Nephron progenitor cell (in vitro differentiated cells): ENCODE data around the gene RETREG1.

Source experiments
- DNase-seq: peaks from one replicate; pipeline ENCODE4 v3.0.0; 2021
- H3K27ac Mint-ChIP-seq: 2 replicates; pipeline ENCODE4 v1.8.0; 2021; ENCODE audit warnings: mild to moderate bottlenecking, moderate library complexity, mixed read lengths
- H3K27me3 Mint-ChIP-seq: 2 replicates; pipeline ENCODE4 v1.8.0; 2021; ENCODE audit warnings: mild to moderate bottlenecking, low read depth, mixed read lengths; ENCODE audit not compliant: poor library complexity
- H3K36me3 Mint-ChIP-seq: 2 replicates; pipeline ENCODE4 v1.8.0; 2021; ENCODE audit warnings: low read depth, mixed read lengths
- H3K4me1 Mint-ChIP-seq: 2 replicates; pipeline ENCODE4 v1.8.0; 2021; ENCODE audit warnings: mixed read lengths
- H3K4me3 Mint-ChIP-seq: 2 replicates; pipeline ENCODE4 v1.8.0; 2021; ENCODE audit warnings: mild to moderate bottlenecking, moderate library complexity, mixed read lengths
- H3K9me3 Mint-ChIP-seq: 2 replicates; pipeline ENCODE4 v1.8.0; 2021; ENCODE audit warnings: mild to moderate bottlenecking, moderate library complexity, mixed read lengths
- TF ChIP-seq, protein P1 (sequence below): fragments of 200-600 bp; sonication (generic); IDR thresholded peaks from 2 replicates; pipeline ENCODE4 v1.5.0; 2021; ENCODE audit warnings: antibody characterized with exemption

Gene RETREG1

DNA sequence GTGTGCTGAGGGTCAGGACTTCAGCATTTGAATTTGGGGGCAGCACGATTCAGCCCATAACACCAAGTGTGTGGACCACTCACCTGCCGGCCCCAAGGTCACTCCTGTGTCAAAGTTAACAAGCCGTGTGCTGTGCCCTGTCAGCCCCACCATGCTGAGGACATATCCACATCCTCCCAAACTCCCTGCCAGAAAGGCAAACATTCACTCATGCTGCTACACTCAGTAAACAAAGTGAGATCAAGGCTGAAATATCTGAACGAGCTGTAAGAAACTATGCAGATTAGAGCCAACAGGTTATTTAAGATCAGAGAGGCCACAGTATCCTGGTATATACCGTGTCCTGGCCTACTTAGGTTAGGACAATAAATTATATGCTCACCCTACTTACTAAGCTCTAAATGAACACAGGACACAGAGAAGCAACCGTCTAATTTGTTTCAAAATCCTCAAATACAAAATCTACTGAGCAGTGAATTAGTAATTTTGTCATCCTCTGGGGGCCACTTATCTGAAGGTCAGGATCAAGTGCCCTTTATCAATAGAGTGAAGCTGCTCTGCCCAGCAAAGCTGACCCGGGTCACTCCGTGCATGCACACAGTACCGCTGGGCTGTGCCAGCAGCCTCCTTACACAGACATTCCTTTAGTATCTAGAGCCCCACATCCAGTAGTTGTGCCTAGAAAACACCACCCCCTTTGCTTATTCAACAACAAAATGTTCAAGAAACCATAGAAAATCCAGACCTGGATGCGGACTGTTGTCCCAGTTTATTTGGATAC is 28.2 kb downstream of the RETREG1 start:
- TF ChIP-seq, protein P1, sequence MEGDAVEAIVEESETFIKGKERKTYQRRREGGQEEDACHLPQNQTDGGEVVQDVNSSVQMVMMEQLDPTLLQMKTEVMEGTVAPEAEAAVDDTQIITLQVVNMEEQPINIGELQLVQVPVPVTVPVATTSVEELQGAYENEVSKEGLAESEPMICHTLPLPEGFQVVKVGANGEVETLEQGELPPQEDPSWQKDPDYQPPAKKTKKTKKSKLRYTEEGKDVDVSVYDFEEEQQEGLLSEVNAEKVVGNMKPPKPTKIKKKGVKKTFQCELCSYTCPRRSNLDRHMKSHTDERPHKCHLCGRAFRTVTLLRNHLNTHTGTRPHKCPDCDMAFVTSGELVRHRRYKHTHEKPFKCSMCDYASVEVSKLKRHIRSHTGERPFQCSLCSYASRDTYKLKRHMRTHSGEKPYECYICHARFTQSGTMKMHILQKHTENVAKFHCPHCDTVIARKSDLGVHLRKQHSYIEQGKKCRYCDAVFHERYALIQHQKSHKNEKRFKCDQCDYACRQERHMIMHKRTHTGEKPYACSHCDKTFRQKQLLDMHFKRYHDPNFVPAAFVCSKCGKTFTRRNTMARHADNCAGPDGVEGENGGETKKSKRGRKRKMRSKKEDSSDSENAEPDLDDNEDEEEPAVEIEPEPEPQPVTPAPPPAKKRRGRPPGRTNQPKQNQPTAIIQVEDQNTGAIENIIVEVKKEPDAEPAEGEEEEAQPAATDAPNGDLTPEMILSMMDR = no peak
- Mint-ChIP-seq H3K27ac (peak overlapping the region; percentile 56), H3K4me1 (peaks cover 40% of the 10 kb centered on the region), H3K27me3 (peaks cover 12% of the 10 kb centered on the region), H3K4me3 (no peak overlapping the region), H3K9me3 (peaks cover 19% of the 10 kb centered on the region), H3K36me3 (peaks cover 3% of the 10 kb centered on the region)
- DNase-seq = no peak

DNA sequence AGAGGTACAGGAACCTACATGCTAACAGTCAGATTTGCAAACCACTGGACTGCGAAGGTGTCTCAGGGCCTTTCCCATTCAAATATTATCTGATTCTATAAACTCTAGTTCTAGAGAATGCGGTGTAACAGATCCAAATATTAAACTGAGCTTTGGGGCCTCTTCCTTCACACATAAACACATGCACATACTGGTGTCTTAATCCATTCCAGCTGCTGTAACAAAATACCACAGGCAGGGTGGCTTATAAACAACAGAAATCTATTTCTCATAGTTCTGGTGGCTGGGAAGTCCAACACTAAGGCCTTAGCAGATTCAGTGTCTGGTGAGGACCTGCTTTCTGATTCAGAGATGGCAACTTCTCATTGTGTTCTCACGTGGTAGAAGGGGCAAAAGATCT is 30.2 kb downstream of the RETREG1 start:
- TF ChIP-seq, protein P1 = no peak
- DNase-seq = no peak
- Mint-ChIP-seq H3K4me3 (no peak overlapping the region), H3K9me3 (peaks cover 19% of the 10 kb centered on the region), H3K4me1 (peaks cover 20% of the 10 kb centered on the region), H3K36me3 (peaks cover 3% of the 10 kb centered on the region), H3K27me3 (peaks cover 12% of the 10 kb centered on the region), H3K27ac (no peak overlapping the region)

DNA sequence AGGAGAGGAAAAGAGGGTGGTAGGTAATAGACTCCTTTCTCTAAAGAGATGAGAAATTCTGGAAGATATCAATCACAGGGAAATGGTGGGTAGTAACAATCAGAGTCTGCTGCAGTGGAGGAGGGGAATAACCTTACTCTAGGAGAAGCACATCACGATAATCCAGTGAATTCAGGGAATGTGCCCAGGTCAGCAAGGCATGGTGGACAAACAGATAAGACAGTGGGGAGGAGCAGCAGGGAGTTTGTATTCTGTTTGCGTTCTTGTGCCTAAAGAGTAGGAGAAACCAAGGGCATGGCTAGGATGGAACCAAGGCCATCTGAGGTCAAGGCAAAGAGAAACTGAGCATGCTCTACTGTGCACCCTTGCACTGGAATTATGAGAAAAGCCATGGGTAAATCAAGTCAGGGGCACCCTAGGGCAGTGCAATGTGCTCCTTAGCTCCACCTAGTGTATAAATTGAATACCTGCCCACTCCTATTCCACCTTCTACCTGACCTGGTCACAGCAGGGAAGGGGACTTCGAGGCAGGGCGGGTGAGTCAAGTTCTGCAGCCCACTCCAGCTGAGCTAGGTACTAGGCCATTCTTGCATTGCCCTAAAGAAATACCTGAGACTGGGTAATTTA is 31.6 kb downstream of the RETREG1 start:
- Mint-ChIP-seq H3K4me1 (peaks cover 8% of the 10 kb centered on the region), H3K27me3 (peaks cover 12% of the 10 kb centered on the region), H3K9me3 (peaks cover 19% of the 10 kb centered on the region), H3K27ac (no peak overlapping the region), H3K4me3 (no peak overlapping the region), H3K36me3 (peaks cover 3% of the 10 kb centered on the region)
- TF ChIP-seq, protein P1 = no peak
- DNase-seq = no peak

DNA sequence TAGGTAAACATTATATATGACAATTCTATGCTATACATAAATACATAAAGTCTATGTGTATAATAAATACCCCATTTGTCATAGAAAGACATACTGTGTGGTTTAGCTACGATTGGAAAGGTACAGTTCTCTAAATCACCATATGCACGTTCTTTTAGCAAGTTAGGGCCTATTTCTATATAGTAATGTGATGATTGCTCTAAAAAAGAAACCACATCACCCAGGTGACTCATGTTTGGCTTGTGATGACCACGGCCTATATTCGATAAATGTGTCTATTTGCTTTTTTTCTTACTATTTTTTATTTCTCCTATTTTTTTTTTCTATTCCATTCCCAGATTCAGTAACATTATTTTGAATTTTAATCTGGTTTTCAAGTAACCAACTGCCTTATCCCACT is 34.7 kb downstream of the RETREG1 start:
- no peak for DNase-seq
- H3K4me1 Mint-ChIP-seq = peaks cover 15% of the 10 kb centered on the region
- no peak overlapping the region for H3K27ac Mint-ChIP-seq
- H3K36me3 Mint-ChIP-seq = peaks cover 3% of the 10 kb centered on the region
- TF ChIP-seq, protein P1 = no peak
- peaks cover 8% of the 10 kb centered on the region for H3K27me3 Mint-ChIP-seq
- H3K4me3 Mint-ChIP-seq = no peak overlapping the region
- peaks cover 9% of the 10 kb centered on the region for H3K9me3 Mint-ChIP-seq

DNA sequence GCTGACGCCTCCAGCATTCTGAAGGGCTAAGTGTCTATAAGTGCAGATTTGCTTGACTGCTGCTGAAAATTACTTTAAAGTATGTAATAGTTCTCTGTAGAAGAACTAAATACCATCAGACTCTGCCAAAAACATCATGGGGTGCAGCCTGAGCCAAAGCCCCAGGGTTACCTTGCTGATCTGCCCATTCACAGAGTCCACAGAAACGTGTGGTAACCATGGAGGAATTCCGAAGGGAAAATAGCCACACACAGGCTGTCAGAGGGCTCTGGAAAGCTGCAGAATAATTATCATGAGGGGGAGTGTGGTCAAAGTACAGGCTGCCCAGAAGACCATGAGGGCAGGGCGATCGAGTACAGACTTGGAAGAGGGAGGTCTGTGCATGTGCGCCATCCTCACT is 36.4 kb downstream of the RETREG1 start:
- Mint-ChIP-seq H3K27me3 (no peaks in the 10 kb centered on the region), H3K9me3 (no peaks in the 10 kb centered on the region), H3K27ac (no peak overlapping the region), H3K4me1 (peaks cover 15% of the 10 kb centered on the region), H3K36me3 (no peaks in the 10 kb centered on the region), H3K4me3 (no peak overlapping the region)
- TF ChIP-seq, protein P1 = no peak
- no peak for DNase-seq
